Measurements from ENCODE around the gene SLC22A4. TPM values are rescaled to one million over a fixed set of nuclear protein-coding genes. Genes with fewer than 3 reads are reported as not detected.

The SLC22A4 gene
- total RNA-seq, 4 donors from 2014 or later: 0.11 to 0.79 (median 0.38) TPM; not detected in 1

DNA sequence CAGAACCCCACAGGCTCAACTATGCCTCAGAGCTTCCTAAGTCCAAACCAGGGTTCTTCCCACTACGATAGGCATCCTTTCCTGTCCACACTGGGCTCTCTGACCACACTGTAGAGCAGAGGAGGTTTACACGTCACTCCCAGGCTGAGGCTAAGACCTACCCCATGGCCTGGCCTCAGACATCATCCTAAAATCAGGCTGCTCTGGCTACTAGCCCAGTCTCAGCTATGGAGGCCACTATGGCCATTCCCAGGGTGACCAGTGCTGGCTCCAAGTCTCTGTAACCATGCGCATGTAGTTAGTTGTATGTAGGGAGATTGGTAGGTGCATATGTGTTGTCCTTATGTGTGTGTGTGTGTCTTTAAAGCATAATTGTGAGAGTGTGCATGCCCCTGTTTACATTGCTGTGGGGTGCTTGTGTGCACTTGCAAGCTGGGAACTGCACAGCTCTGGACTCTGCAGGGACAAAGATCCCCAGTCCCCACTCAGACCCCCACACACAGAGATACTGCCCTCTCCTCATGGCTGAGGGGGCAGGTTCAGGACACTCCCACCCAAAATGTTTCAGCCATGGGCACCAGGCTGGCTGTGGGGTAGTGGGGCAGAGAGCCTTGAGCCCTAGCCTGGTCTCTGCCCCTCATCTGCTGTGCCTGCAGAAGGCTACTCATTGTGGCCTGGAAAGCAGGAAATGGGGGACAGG, 24.4 kb upstream of the SLC22A4 start:
- Histone ChIP-seq H3K36me3 (peaks cover 13 to 80% (median 20%) of the 10 kb centered on the region in 3 donors), H3K4me3 (no peak overlapping the region), H3K9me3 (no peaks in the 10 kb centered on the region), H3K27ac (peak overlapping the region in 3 of 4 donors; percentile 36 to 97 (median 94)), H3K4me1 (peaks cover 5 to 75% (median 29%) of the 10 kb centered on the region in 3 donors), H3K27me3 (no peaks in the 10 kb centered on the region)
- TF ChIP-seq, protein P1, sequence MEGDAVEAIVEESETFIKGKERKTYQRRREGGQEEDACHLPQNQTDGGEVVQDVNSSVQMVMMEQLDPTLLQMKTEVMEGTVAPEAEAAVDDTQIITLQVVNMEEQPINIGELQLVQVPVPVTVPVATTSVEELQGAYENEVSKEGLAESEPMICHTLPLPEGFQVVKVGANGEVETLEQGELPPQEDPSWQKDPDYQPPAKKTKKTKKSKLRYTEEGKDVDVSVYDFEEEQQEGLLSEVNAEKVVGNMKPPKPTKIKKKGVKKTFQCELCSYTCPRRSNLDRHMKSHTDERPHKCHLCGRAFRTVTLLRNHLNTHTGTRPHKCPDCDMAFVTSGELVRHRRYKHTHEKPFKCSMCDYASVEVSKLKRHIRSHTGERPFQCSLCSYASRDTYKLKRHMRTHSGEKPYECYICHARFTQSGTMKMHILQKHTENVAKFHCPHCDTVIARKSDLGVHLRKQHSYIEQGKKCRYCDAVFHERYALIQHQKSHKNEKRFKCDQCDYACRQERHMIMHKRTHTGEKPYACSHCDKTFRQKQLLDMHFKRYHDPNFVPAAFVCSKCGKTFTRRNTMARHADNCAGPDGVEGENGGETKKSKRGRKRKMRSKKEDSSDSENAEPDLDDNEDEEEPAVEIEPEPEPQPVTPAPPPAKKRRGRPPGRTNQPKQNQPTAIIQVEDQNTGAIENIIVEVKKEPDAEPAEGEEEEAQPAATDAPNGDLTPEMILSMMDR (IDR thresholded peaks at IDR 0.05): no peak
- TF ChIP-seq POLR2A (IDR thresholded peaks at IDR 0.05): no peak
- intact Hi-C loops (cut with DNase I): no loop called here
- 93 to 100% methylated on average over 1 to 3 of the region's 3 CpGs for whole genome bisulfite sequencing, 2 donors
- DNase-seq: no peak

DNA sequence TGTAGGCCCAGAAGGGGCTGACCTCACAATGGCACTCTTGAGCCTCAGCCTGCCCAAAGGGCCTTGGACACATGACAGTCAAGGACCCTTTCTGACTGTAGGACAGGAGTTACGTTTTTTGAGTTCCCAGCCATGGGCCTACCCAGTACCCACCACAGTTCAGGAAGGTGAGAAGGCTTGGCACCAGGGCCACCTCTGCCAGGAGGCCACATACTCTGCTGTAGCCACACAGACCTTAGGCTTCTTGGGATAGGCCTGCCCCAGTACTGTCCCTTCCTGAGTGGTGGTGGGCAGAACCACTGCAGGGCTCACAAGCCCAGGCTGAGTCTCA, 23.9 kb upstream of the SLC22A4 start:
- no peak overlapping the region for H3K4me3 ChIP-seq
- TF ChIP-seq POLR2A (IDR thresholded peaks at IDR 0.05): no peak
- TF ChIP-seq, protein P1 (IDR thresholded peaks at IDR 0.05): no peak
- intact Hi-C loops (cut with DNase I): no loop called here
- 71% methylated on average over 1 of the region's 1 CpG; no CpG with 5 or more reads in 1 of the 2 donors for WGBS, 2 donors
- H3K27ac ChIP-seq: no peak overlapping the region
- no peaks in the 10 kb centered on the region for H3K9me3 ChIP-seq
- peaks cover under 1 to 70% (median 24%) of the 10 kb centered on the region in 3 donors for H3K4me1 ChIP-seq
- H3K27me3 ChIP-seq: no peaks in the 10 kb centered on the region
- H3K36me3 ChIP-seq: peaks cover 13 to 74% (median 20%) of the 10 kb centered on the region in 3 donors
- DNase-seq: no peak

GRCh38 chr5:132270706-132271105, 23.5 kb upstream of the SLC22A4 start:
- intact Hi-C loops (cut with DNase I): no loop called here
- Histone ChIP-seq H3K36me3 (peaks cover 13 to 71% (median 20%) of the 10 kb centered on the region in 3 donors), H3K27me3 (no peaks in the 10 kb centered on the region), H3K4me1 (peaks cover 0 to 66% (median 20%) of the 10 kb centered on the region in 3 donors), H3K4me3 (no peak overlapping the region), H3K9me3 (no peaks in the 10 kb centered on the region), H3K27ac (no peak overlapping the region)
- DNase-seq: no peak
- TF ChIP-seq POLR2A (IDR thresholded peaks at IDR 0.05): no peak
- TF ChIP-seq, protein P1 (IDR thresholded peaks at IDR 0.05): no peak
- 90 to 93% methylated on average over 2 to 4 of the region's 6 CpGs for WGBS, 2 donors

- Histone ChIP-seq H3K27ac (no peak overlapping the region), H3K27me3 (no peaks in the 10 kb centered on the region), H3K9me3 (no peaks in the 10 kb centered on the region), H3K36me3 (peaks cover 11 to 65% (median 16%) of the 10 kb centered on the region in 3 donors), H3K4me3 (no peak overlapping the region), H3K4me1 (peaks cover 0 to 58% (median 14%) of the 10 kb centered on the region in 3 donors)
- DNase-seq: no peak
- 91 to 95% methylated on average over 20 to 30 of the region's 77 CpGs for WGBS, 2 donors
- intact Hi-C loops (cut with DNase I): no loop called here
- no peak for TF ChIP-seq POLR2A (IDR thresholded peaks at IDR 0.05)
- TF ChIP-seq, protein P1 (IDR thresholded peaks at IDR 0.05): no peak
Measured at GRCh38 chr5:132271251-132272246, 22.6 kb upstream of the SLC22A4 start.
